CD14-positive monocyte (primary cell): ENCODE measurements around the gene ZNF560. TPM values are rescaled to one million over a fixed set of nuclear protein-coding genes. Genes with fewer than 3 reads are reported as not detected.
"Not testable (repeated sequence)": the region's sequence is repeated elsewhere in the genome, so short reads cannot be mapped to it uniquely, and the experiment has no call there.

Experiments used
- DNase-seq, 3 donors: peaks; one replicate each; pipeline ENCODE4 v3.0.0-alpha.2; 2011 to 2022
- H2AFZ ChIP-seq: 2 replicates; pipeline ENCODE4 v1.6.0; 2012; ENCODE audit warnings: mild to moderate bottlenecking, low read depth, low read length, inconsistent platforms; ENCODE audit not compliant: insufficient read depth, poor library complexity, severe bottlenecking
- H3K27ac ChIP-seq, 2 donors: 1 replicate in 1 of 2; 2 replicates in 1 of 2; pipeline ENCODE4 v1.5.1; 2012 to 2013; ENCODE audit warnings: low read length in 2 of 2, control low read depth in 1 of 2, inconsistent platforms in 1 of 2, low read depth in 1 of 2, mild to moderate bottlenecking in 1 of 2
- H3K27me3 ChIP-seq, 2 donors: one replicate each; pipeline versions ENCODE4 v1.6.0 to v1.6.1; 2011 to 2013; ENCODE audit warnings: low read length in 2 of 2; ENCODE audit not compliant: control insufficient read depth in 2 of 2, insufficient read depth in 2 of 2
- H3K36me3 ChIP-seq, 2 donors: replicated peaks in 1 of 2; 1 replicate in 1 of 2; 2 replicates in 1 of 2; pipeline versions ENCODE4 v1.5.1 to v1.6.1; 2012 to 2013; ENCODE audit warnings: low read length in 2 of 2, control low read depth in 1 of 2, inconsistent platforms in 1 of 2, mild to moderate bottlenecking in 1 of 2; ENCODE audit not compliant: insufficient read depth in 2 of 2, control insufficient read depth in 1 of 2
- H3K4me1 ChIP-seq, 2 donors: 1 replicate in 1 of 2; 2 replicates in 1 of 2; pipeline versions ENCODE4 v1.5.1 to v1.6.1; 2012 to 2013; ENCODE audit warnings: low read length in 2 of 2, control low read depth in 1 of 2, inconsistent platforms in 1 of 2, mild to moderate bottlenecking in 1 of 2, moderate library complexity in 1 of 2; ENCODE audit not compliant: insufficient read depth in 2 of 2, control insufficient read depth in 1 of 2
- H3K4me2 ChIP-seq: replicated peaks from 2 replicates; pipeline ENCODE3; 2012; ENCODE audit warnings: low read length, moderate library complexity, mild to moderate bottlenecking; ENCODE audit not compliant: poor library complexity, severe bottlenecking; ENCODE audit errors: extremely low read depth
- H3K4me3 ChIP-seq, 3 experiments: fragments of 200-600 bp in 1 of 3; sonication (generic) in 1 of 3; replicated peaks in 1 of 3; 1 replicate in 2 of 3; 2 replicates in 1 of 3; pipeline ENCODE4 v1.5.1; 2011 to 2013; ENCODE audit warnings: low read length in 3 of 3, mild to moderate bottlenecking in 3 of 3, control low read depth in 2 of 3, low read depth in 2 of 3, inconsistent platforms in 1 of 3, moderate library complexity in 1 of 3
- H3K79me2 ChIP-seq: 2 replicates; pipeline ENCODE4 v1.6.0; 2012; ENCODE audit warnings: mild to moderate bottlenecking, control low read depth, inconsistent platforms, low read length, moderate library complexity; ENCODE audit not compliant: insufficient read depth
- H3K9ac ChIP-seq: 2 replicates; pipeline ENCODE4 v1.6.0; 2017; ENCODE audit warnings: low read length, mild to moderate bottlenecking; ENCODE audit not compliant: insufficient read depth, poor library complexity, severe bottlenecking
- H3K9me3 ChIP-seq, 2 donors: replicated peaks in 1 of 2; 1 replicate in 1 of 2; 2 replicates in 1 of 2; pipeline versions ENCODE4 v1.5.1 to v1.6.1; 2012 to 2013; ENCODE audit warnings: low read length in 2 of 2, control low read depth in 1 of 2; ENCODE audit not compliant: control insufficient read depth in 1 of 2, insufficient read depth in 1 of 2
- H4K20me1 ChIP-seq: 2 replicates; pipeline ENCODE4 v1.6.0; 2012; ENCODE audit warnings: mild to moderate bottlenecking, low read length, control low read depth, moderate library complexity; ENCODE audit not compliant: insufficient read depth
- H3K27ac Mint-ChIP-seq, 7 donors: one replicate each; pipeline ENCODE4 v1.8.0; 2020; ENCODE audit warnings: mild to moderate bottlenecking in 7 of 7, mixed read lengths in 7 of 7, moderate library complexity in 6 of 7, inconsistent platforms in 2 of 7
- H3K27me3 Mint-ChIP-seq, 3 donors: one replicate each; pipeline ENCODE4 v1.8.0; 2021 to 2022; ENCODE audit warnings: low read depth in 3 of 3, mild to moderate bottlenecking in 3 of 3, mixed read lengths in 3 of 3, moderate library complexity in 3 of 3, inconsistent platforms in 1 of 3
- H3K36me3 Mint-ChIP-seq, 2 donors: one replicate each; pipeline ENCODE4 v1.8.0; 2020; ENCODE audit warnings: mixed read lengths in 2 of 2, inconsistent platforms in 1 of 2, mild to moderate bottlenecking in 1 of 2
- H3K4me1 Mint-ChIP-seq: one replicate; pipeline ENCODE4 v1.8.0; 2020; ENCODE audit warnings: mild to moderate bottlenecking, mixed read lengths
- H3K4me3 Mint-ChIP-seq, 2 donors: one replicate each; pipeline ENCODE4 v1.8.0; 2020; ENCODE audit warnings: mild to moderate bottlenecking in 2 of 2, mixed read lengths in 2 of 2, moderate library complexity in 1 of 2
- H3K9me3 Mint-ChIP-seq, 7 donors: one replicate each; pipeline ENCODE4 v1.8.0; 2020 to 2022; ENCODE audit warnings: mixed read lengths in 7 of 7, mild to moderate bottlenecking in 6 of 7, moderate library complexity in 6 of 7, inconsistent platforms in 2 of 7
- WGBS: methylation state at CpG from one replicate; pipeline ENCODE4 v1.1.5; 2013; ENCODE audit warnings: missing lambda C conversion rate; ENCODE audit not compliant: insufficient coverage; 5-methylcytosine and 5-hydroxymethylcytosine counted together
- intact Hi-C, 2 donors: fragments of 100-400 bp; cut with micrococcal nuclease; formaldehyde crosslinking; loops; one replicate each; pipeline versions ENCODE4 v1.15.0 to v1.15.1; 2023
- polyA plus RNA-seq, 3 donors: library from polyadenylated mRNA; depleted of rRNA in 1 of 3; unstranded in 2 of 3; stranded (reverse) in 1 of 3; fragments of 300-500 nt in 2 of 3; fragments of >200 nt in 1 of 3; fragmentation: Illumina TruSeq in 2 of 3; gene quantifications; 1 replicate in 2 of 3; 2 replicates in 1 of 3; pipeline ENCODE4 v1.2.3, GENCODE V29; 2012 to 2021

ZNF560 gene
- polyA plus RNA-seq, 3 donors, result not detected

DNA sequence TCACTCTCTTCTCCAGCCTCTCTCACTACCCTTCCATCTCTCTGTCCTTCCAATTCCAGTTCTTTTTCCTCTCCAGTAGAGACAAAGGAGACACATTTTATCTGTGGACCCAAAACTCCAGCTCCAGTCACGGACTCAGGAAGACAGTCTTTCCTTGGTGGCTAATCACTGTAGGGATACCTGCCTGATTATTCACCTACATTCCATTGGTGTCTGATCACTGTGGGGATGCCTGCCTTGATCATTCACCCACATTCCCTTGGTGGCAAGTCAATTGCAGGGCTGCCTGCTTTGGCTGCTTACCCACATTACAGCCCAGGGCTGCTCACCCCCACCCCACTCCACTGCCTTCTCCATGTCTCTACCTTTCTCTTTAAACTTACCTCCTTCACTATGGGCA is 41.5 kb upstream of the ZNF560 start:
- H3K27me3 Mint-ChIP-seq, DNase-seq, H3K4me2 ChIP-seq, H3K27ac ChIP-seq, H3K4me3 Mint-ChIP-seq, H3K4me1 Mint-ChIP-seq, H3K27me3 ChIP-seq, H3K9ac ChIP-seq, H2AFZ ChIP-seq, H4K20me1 ChIP-seq, H3K4me3 ChIP-seq, H3K4me1 ChIP-seq: not testable (repeated sequence)
- WGBS, result 100% methylated on average over 1 of the region's 1 CpG
- peaks cover 17 to 23% of the 10 kb centered on the region in 2 donors for H3K36me3 Mint-ChIP-seq
- peaks cover 10 to 14% of the 10 kb centered on the region in 2 donors for H3K36me3 ChIP-seq
- intact Hi-C loops, result loop anchor here in 1 of 2 donors (10.0 kb wide), 1 partner anchor 105 kb away; the partner anchor contains the start of gene ZNF266
- H3K27ac Mint-ChIP-seq, result peak overlapping the region in 1 of 7 donors; percentile 0
- peaks cover 26 to 55% (median 50%) of the 10 kb centered on the region in 7 donors for H3K9me3 Mint-ChIP-seq
- H3K9me3 ChIP-seq, result peaks cover 43 to 46% of the 10 kb centered on the region in 2 donors
- peaks cover 14% of the 10 kb centered on the region for H3K79me2 ChIP-seq

DNA sequence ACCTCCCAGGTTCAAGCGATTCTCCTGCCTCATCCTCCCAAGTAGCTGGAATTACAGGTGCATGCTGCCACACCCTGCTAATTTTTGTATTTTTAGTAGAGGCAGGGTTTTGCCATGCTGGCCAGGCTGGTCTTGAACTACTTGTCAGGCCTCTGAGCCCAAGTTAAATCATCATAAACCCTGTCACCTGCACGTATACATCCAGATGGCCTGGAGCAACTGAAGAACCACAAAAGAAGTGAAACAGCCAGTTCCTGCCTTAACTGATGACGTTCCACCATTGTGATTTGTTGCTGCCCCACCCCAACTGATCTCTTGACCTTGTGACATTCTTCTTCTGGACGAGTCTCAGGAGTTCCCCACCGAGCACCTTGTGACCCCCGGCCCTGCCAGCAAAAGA is 40.8 kb upstream of the ZNF560 start:
- Mint-ChIP-seq H3K4me3 (peak overlapping the region in 1 of 2 donors; percentile 5), H3K36me3 (peaks cover 24 to 30% of the 10 kb centered on the region in 2 donors), H3K9me3 (peaks cover 31 to 61% (median 57%) of the 10 kb centered on the region in 7 donors), H3K27ac (peak overlapping the region in 4 of 7 donors; percentile 0 to 97 (median 76))
- WGBS, result 91% methylated on average over 5 of the region's 6 CpGs
- H3K9me3 ChIP-seq, result peaks cover 46 to 47% of the 10 kb centered on the region in 2 donors
- H3K27me3 ChIP-seq, intact Hi-C loops, H3K4me2 ChIP-seq, H3K4me1 Mint-ChIP-seq, DNase-seq, H4K20me1 ChIP-seq, H3K27me3 Mint-ChIP-seq, H3K4me1 ChIP-seq: not testable (repeated sequence)
- peaks cover 14% of the 10 kb centered on the region for H3K79me2 ChIP-seq
- H3K4me3 ChIP-seq, result peak overlapping the region in 1 of 3 experiments; percentile 88
- peak overlapping the region; percentile 69 to 89 for H3K27ac ChIP-seq
- peak overlapping the region; percentile 90 for H3K9ac ChIP-seq
- peak overlapping the region; percentile 84 for H2AFZ ChIP-seq
- peaks cover 17 to 22% of the 10 kb centered on the region in 2 donors for H3K36me3 ChIP-seq
